Measurements from ENCODE around the gene CACNG8.

- TF ChIP-seq POLR2A (IDR thresholded peaks at IDR 0.05; ENCODE audit: extremely low read depth, insufficient read length) = no peak
- TF ChIP-seq CTCF (IDR thresholded peaks at IDR 0.05; ENCODE audit: low read depth, low read length) = no peak
- no peak for TF ChIP-seq MAX (IDR thresholded peaks at IDR 0.05; ENCODE audit: low read depth, low read length)
- no peak for TF ChIP-seq MYC (IDR thresholded peaks at IDR 0.05; ENCODE audit: low read depth, low read length)
Measured at GRCh38 chr19:53983457-53984289, 20.9 kb downstream of the CACNG8 start.

All from NB4 (cell line).